Neural progenitor cell (in vitro differentiated cells): Measurements from ENCODE around the gene RDX.

Experiments
- EZH2 ChIP-seq: fragments of 200-600 bp; sonication (generic); IDR thresholded peaks from 2 replicates; pipeline ENCODE4 v1.6.1; 2017; ENCODE audit warnings: antibody characterized with exemption, mild to moderate bottlenecking, moderate library complexity
- EZH2phosphoT487 ChIP-seq: fragments of 200-600 bp; sonication (generic); IDR thresholded peaks from 2 replicates; pipeline ENCODE4 v1.6.1; 2017; ENCODE audit warnings: antibody characterized with exemption
- TF ChIP-seq, protein P1 (sequence below): fragments of 200-600 bp; sonication (generic); IDR thresholded peaks from 2 replicates; pipeline ENCODE4 v1.5.1; 2017; ENCODE audit warnings: antibody characterized with exemption, mild to moderate bottlenecking

GRCh38 chr11:110286298-110287040, 9.9 kb downstream of the RDX start:
- TF ChIP-seq, protein P1, sequence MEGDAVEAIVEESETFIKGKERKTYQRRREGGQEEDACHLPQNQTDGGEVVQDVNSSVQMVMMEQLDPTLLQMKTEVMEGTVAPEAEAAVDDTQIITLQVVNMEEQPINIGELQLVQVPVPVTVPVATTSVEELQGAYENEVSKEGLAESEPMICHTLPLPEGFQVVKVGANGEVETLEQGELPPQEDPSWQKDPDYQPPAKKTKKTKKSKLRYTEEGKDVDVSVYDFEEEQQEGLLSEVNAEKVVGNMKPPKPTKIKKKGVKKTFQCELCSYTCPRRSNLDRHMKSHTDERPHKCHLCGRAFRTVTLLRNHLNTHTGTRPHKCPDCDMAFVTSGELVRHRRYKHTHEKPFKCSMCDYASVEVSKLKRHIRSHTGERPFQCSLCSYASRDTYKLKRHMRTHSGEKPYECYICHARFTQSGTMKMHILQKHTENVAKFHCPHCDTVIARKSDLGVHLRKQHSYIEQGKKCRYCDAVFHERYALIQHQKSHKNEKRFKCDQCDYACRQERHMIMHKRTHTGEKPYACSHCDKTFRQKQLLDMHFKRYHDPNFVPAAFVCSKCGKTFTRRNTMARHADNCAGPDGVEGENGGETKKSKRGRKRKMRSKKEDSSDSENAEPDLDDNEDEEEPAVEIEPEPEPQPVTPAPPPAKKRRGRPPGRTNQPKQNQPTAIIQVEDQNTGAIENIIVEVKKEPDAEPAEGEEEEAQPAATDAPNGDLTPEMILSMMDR = no peak
- TF ChIP-seq EZH2 = no peak
- no peak for TF ChIP-seq EZH2phosphoT487
